PFSK-1 (cell line): Measurements from ENCODE around the gene TMEM169.

Source experiments
- FOXP2 ChIP-seq: optimal IDR thresholded peaks from 2 replicates; pipeline ENCODE3; 2011; ENCODE audit warnings: borderline replicate concordance, control low read depth, inconsistent platforms; ENCODE audit not compliant: insufficient read depth; ENCODE audit errors: extremely low read length, extremely low read depth
- POLR2AphosphoS5 ChIP-seq: IDR thresholded peaks from 2 replicates; pipeline ENCODE4 v1.6.1; 2012; ENCODE audit warnings: low read depth, mild to moderate bottlenecking, control low read depth, low read length, moderate library complexity
- SIN3A ChIP-seq: IDR thresholded peaks from 2 replicates; pipeline ENCODE4 v1.6.1; 2012; ENCODE audit warnings: mild to moderate bottlenecking, low read length, moderate library complexity, borderline replicate concordance; ENCODE audit not compliant: insufficient read depth
- TAF1 ChIP-seq: IDR thresholded peaks from 2 replicates; pipeline ENCODE4 v1.6.1; 2012; ENCODE audit warnings: low read length, control low read depth, borderline replicate concordance; ENCODE audit not compliant: insufficient read depth
- TF ChIP-seq, protein P1 (sequence below), 2 experiments: IDR thresholded peaks; 2 replicates each; pipeline versions ENCODE4 v1.6.1 to v1.8.0; 2011 to 2012; ENCODE audit warnings: low read depth in 2 of 2, low read length in 2 of 2, control low read depth in 1 of 2, inconsistent platforms in 1 of 2, mild to moderate bottlenecking in 1 of 2, moderate library complexity in 1 of 2; ENCODE audit not compliant: insufficient read depth in 1 of 2

TMEM169 gene

DNA sequence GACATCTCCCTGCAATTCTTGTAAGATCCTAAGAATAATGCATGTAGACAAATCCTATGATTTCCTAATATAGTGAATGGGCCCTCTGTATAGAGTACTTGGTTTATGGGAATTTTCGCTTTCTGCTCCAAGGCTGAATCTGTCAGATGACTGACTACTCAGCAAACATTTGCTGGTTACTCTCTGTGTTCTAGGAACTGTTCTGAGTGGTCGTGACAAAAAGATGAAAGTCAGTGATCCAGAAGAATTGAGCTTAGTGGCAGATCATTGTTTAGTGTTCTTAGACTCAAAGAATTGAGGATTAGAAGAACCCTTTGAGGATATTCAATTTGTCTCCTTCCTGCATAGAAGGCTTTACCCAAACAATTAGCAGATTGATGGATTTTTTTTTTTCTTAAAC, 37.4 kb downstream of the TMEM169 start:
- no peak for TF ChIP-seq FOXP2
- TF ChIP-seq, protein P1, sequence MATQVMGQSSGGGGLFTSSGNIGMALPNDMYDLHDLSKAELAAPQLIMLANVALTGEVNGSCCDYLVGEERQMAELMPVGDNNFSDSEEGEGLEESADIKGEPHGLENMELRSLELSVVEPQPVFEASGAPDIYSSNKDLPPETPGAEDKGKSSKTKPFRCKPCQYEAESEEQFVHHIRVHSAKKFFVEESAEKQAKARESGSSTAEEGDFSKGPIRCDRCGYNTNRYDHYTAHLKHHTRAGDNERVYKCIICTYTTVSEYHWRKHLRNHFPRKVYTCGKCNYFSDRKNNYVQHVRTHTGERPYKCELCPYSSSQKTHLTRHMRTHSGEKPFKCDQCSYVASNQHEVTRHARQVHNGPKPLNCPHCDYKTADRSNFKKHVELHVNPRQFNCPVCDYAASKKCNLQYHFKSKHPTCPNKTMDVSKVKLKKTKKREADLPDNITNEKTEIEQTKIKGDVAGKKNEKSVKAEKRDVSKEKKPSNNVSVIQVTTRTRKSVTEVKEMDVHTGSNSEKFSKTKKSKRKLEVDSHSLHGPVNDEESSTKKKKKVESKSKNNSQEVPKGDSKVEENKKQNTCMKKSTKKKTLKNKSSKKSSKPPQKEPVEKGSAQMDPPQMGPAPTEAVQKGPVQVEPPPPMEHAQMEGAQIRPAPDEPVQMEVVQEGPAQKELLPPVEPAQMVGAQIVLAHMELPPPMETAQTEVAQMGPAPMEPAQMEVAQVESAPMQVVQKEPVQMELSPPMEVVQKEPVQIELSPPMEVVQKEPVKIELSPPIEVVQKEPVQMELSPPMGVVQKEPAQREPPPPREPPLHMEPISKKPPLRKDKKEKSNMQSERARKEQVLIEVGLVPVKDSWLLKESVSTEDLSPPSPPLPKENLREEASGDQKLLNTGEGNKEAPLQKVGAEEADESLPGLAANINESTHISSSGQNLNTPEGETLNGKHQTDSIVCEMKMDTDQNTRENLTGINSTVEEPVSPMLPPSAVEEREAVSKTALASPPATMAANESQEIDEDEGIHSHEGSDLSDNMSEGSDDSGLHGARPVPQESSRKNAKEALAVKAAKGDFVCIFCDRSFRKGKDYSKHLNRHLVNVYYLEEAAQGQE (IDR thresholded peaks at IDR 0.05; ENCODE audit: insufficient read depth in 1 of 2, low read depth in 2 of 2, low read length in 2 of 2), result no peak
- no peak for TF ChIP-seq TAF1
- TF ChIP-seq SIN3A, result no peak
- TF ChIP-seq POLR2AphosphoS5, result no peak

DNA sequence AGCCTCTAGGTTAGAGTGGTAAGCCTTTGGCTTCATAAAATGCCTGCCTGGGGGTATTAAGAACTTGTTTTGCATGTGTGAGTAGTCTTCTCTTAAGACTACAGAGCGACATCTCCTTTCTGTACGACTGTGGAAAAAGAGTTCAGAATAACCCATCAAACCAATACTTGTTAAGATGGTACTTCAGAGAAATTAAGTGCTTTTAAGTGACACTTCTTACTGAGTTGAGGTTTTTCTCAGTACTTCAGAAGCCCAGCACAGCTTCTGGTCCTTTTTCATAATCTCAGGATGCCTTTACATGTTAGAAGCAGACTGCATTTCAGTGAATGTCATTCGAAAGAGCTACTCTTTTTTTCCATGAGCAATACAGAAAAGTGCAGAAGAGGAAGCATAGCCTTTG, 38.3 kb downstream of the TMEM169 start:
- TF ChIP-seq SIN3A (no peak), FOXP2 (no peak)
- TF ChIP-seq, protein P1 (IDR thresholded peaks at IDR 0.05; ENCODE audit: insufficient read depth in 1 of 2, low read depth in 2 of 2, low read length in 2 of 2), result no peak

DNA sequence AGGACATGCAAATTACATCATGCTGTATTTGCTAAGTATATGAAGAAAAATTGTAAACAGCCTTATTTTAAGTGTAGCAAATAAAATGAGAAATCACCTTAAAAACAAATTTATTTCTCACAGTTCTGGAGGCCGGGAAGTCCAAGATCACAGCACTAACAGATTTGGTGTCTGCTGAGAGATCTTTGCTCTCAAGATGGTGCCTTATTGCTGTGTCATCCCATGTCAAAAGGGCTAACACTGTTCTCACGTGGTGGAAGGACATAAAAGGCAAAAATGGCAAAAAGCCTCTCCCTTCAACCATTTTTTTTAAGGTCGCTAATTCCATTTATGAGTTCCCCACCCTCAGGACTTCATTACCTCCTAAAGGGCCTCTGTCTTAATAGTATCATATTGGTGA, 39.5 kb downstream of the TMEM169 start:
- TF ChIP-seq POLR2AphosphoS5 (no peak), SIN3A (no peak), FOXP2 (no peak), TAF1 (no peak)
- TF ChIP-seq, protein P1 (IDR thresholded peaks at IDR 0.05; ENCODE audit: insufficient read depth in 1 of 2, low read depth in 2 of 2, low read length in 2 of 2), result no peak

DNA sequence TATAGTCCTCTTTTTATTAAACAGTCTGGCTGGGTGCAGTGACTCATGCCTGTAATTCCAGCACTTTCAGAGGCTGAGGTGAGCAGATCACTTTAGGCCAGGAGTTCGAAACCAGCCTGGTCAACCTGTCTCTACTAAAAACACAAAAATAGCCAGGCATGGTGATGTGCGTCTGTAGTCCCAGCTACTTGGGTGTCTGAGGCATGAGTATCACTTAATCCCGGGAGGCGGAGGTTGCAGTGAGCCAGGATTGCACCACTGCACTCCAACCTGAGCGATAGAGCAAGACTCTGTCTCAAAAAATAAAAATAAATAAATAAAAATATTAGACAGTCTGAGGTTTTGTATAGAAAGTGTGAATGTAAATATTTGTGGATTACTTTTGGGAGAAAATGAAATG, 45.2 kb downstream of the TMEM169 start:
- TF ChIP-seq SIN3A (no peak), POLR2AphosphoS5 (no peak), FOXP2 (no peak), TAF1 (no peak)
- TF ChIP-seq, protein P1 (IDR thresholded peaks at IDR 0.05; ENCODE audit: insufficient read depth in 1 of 2, low read depth in 2 of 2, low read length in 2 of 2), result no peak

DNA sequence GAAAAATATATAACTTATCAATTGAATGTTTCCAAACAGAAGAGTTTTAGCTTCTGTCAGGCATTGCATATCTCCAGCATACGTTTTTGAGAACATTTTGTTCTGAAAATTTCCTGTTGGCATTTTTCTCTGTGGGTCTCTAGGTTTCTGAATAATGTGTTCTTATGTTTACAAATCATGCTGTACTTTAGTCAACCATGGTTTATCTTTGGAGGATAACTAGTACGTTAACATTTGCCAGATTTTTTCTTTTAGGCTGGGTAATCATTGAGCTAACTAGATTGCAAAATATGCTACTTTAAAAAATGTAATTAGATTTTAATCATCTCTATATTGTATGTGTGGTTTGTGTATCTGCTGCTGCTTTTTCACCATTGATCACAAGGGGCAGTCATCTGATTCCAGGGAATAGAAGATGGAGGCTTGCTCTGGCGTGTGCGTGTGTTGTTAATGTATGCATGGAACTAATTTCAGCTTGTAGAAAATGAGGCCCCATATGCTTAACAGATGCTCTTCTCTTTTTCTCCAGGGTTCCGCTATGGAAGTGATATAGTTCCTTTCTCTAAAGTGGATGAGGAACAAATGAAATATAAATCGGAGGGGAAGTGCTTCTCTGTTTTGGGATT, 48.7 kb downstream of the TMEM169 start:
- TF ChIP-seq SIN3A (no peak), TAF1 (no peak), FOXP2 (no peak), POLR2AphosphoS5 (no peak)
- TF ChIP-seq, protein P1 (IDR thresholded peaks at IDR 0.05; ENCODE audit: insufficient read depth in 1 of 2, low read depth in 2 of 2, low read length in 2 of 2), result no peak
